GM19240 (cell line): ENCODE data around the gene CNN3.
A peak's percentile ranks its signal among the peaks of the same experiment; 100 is the strongest.

ENCODE experiments used
- DNase-seq: peaks from one replicate; pipeline ENCODE4 v3.0.0; 2011; ENCODE audit warnings: low spot score; ENCODE audit not compliant: insufficient read length

The CNN3 gene

GRCh38 chr1:94856004-94856403 is 70.9 kb downstream of the CNN3 start:
- DNase-seq = no peak

GRCh38 chr1:94855307-94855700 is 71.6 kb downstream of the CNN3 start:
- DNase-seq = no peak

GRCh38 chr1:94854458-94855306 is 72.2 kb downstream of the CNN3 start:
- DNase-seq = peak; percentile 84

GRCh38 chr1:94852788-94853187 is 74.1 kb downstream of the CNN3 start:
- DNase-seq = no peak

- no peak for DNase-seq
These were observed 75.3 kb downstream of the CNN3 start for GRCh38 chr1:94851571-94851970.
